Kidney epithelial cell (primary cell): ENCODE results near the gene TSPOAP1. TPM values are rescaled to one million over a fixed set of nuclear protein-coding genes. Genes with fewer than 3 reads are reported as not detected.

Experiments
- DNase-seq: peaks from one replicate; pipeline ENCODE4 v3.0.0-alpha.2; 2010; ENCODE audit warnings: low read depth
- H3K27me3 ChIP-seq: 2 replicates; pipeline ENCODE4 v1.6.0; 2011; ENCODE audit warnings: low read length; ENCODE audit not compliant: control insufficient read depth, insufficient read depth
- H3K36me3 ChIP-seq: 2 replicates; pipeline ENCODE4 v1.5.1; 2011; ENCODE audit warnings: low read length; ENCODE audit not compliant: control insufficient read depth, insufficient read depth
- H3K4me3 ChIP-seq: 2 replicates; pipeline ENCODE4 v1.5.1; 2011; ENCODE audit warnings: low read depth, mild to moderate bottlenecking, control low read depth, low read length
- total RNA-seq: library from RNA; depleted of rRNA; stranded (reverse); fragments of >200 nt; gene quantifications from 2 replicates; pipeline ENCODE4 v1.2.3, GENCODE V29; 2015
- TF ChIP-seq, protein P1 (sequence below): IDR thresholded peaks from 2 replicates; pipeline ENCODE4 v1.5.1; 2011; ENCODE audit warnings: mild to moderate bottlenecking, moderate library complexity, low read length, control low read depth, inconsistent platforms; ENCODE audit not compliant: insufficient read depth, poor library complexity, severe bottlenecking

TSPOAP1 gene
- total RNA-seq, 1 donor from 2014 or later: 9.4 TPM

DNA sequence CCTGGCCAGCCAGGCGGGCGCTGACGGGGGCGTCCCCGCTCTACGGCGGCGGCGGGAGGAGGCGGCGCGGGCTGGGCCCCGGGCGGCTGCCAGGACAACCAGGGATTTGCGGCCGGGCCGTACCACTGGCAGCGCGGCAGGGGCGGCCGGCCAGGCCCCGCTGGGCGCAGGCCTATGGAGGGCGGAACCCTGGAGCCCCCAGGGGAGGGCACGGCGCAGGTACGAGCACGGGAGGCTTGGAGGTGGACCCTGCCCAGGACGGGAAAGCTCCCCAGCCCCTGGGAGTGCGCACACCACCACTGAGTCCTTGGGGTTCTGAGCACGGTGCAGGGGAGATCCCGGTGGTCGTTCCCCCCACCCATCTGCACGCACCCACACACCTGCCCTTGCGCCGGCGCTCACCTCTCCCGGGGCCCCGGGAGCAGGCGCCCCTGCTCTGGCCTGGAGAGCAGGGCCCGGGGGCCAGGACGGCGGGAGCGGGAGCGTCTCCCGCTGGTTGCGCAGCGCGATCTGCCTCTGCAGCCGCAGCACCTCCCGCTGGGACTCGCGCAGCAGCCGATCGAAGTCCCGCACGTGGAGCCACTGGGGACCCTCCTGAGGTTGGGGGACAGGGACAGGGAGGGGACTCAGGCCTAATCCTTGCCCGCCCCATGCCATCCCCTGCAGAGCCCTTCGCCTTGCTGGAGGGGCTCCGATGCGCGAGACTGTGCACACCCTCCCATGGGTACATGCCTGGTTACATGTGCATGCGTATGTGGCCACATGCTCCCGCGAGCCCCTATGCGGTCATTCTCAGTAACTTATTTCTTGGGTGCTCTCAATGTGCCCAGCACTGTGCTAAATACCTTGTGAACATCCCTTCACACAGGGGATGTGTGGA is 3.9 kb downstream of the TSPOAP1 start:
- peaks cover 34% of the 10 kb centered on the region for H3K27me3 ChIP-seq
- no peak for DNase-seq

GRCh38 chr17:58324056-58324408 is 4.6 kb downstream of the TSPOAP1 start:
- DNase-seq: no peak
- TF ChIP-seq, protein P1, sequence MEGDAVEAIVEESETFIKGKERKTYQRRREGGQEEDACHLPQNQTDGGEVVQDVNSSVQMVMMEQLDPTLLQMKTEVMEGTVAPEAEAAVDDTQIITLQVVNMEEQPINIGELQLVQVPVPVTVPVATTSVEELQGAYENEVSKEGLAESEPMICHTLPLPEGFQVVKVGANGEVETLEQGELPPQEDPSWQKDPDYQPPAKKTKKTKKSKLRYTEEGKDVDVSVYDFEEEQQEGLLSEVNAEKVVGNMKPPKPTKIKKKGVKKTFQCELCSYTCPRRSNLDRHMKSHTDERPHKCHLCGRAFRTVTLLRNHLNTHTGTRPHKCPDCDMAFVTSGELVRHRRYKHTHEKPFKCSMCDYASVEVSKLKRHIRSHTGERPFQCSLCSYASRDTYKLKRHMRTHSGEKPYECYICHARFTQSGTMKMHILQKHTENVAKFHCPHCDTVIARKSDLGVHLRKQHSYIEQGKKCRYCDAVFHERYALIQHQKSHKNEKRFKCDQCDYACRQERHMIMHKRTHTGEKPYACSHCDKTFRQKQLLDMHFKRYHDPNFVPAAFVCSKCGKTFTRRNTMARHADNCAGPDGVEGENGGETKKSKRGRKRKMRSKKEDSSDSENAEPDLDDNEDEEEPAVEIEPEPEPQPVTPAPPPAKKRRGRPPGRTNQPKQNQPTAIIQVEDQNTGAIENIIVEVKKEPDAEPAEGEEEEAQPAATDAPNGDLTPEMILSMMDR: no peak
- H3K36me3 ChIP-seq: no peaks in the 10 kb centered on the region
- peak overlapping the region; percentile 59 for H3K4me3 ChIP-seq
- H3K27me3 ChIP-seq: peaks cover 34% of the 10 kb centered on the region

More for the DNA sequence above, 3.9 kb downstream of the TSPOAP1 start:
- Histone ChIP-seq H3K36me3 (no peaks in the 10 kb centered on the region), H3K4me3 (peak overlapping the region; percentile 59)
- TF ChIP-seq, protein P1: no peak

DNA sequence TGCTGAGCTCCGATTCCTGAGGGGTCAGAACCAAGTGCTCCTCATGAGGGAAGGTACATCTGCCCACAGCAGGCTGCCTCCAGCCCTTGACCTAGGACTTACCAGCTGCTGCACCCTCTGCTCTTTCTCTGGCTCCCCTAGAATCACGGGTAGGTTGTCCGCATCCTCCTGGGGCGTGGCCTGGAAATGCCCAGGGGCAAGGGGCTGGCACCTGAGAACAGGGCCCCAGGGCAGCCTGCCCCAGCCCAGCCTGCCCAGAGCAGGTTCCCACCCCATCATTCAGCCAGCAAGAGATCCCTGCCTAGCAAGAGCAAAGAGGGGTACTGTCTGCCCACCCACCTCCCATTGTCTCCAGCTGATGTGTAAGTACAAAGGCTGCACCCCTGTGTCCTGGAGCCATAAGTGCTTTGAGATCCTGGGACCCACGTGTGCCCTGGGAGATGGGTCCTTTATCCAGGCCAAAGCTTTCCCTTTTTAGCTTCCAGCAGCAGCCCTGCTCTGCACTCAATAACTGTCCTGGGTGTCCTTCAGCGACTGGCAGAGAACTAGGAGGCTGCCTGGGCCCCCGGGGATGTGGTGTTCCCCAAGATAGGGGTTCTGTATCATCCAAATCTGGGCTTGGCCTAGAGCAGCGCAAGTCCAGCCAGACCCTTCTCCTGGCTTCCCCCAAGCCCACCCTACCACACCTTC is 5.1 kb downstream of the TSPOAP1 start:
- no peak for DNase-seq
- TF ChIP-seq, protein P1: no peak
- H3K27me3 ChIP-seq: peaks cover 31% of the 10 kb centered on the region
- no peaks in the 10 kb centered on the region for H3K36me3 ChIP-seq
- H3K4me3 ChIP-seq: peak overlapping the region; percentile 59

DNA sequence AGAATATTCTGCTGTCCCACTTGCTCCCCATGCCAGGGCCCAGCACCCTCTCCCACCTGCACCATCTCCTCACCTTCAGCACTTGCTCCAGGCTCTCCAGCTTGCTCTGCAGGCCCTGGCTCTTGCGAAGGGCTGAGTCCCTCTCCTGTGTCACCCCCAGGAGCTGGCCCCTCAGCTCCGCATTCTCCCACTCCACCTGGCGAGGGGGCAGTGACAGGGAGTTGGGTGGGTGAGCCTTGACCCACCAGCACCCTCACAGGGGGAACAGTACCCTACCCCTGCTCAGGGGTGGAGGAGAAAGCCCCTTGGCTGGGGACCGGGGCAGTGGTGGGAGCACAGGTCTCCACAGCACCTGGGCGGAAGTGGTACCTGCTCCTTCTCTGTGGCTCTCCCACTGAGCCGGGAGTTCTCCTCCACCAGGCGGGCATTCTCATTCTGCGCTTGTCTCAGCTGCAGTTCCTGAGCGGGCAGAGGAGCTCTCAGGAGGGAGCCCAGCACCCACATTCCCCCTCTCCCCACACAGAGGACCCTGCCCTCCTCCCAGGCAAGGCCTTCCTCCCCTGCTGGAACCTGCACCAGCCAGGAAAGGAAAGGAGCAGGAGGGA is 5.9 kb downstream of the TSPOAP1 start:
- DNase-seq: no peak

DNA sequence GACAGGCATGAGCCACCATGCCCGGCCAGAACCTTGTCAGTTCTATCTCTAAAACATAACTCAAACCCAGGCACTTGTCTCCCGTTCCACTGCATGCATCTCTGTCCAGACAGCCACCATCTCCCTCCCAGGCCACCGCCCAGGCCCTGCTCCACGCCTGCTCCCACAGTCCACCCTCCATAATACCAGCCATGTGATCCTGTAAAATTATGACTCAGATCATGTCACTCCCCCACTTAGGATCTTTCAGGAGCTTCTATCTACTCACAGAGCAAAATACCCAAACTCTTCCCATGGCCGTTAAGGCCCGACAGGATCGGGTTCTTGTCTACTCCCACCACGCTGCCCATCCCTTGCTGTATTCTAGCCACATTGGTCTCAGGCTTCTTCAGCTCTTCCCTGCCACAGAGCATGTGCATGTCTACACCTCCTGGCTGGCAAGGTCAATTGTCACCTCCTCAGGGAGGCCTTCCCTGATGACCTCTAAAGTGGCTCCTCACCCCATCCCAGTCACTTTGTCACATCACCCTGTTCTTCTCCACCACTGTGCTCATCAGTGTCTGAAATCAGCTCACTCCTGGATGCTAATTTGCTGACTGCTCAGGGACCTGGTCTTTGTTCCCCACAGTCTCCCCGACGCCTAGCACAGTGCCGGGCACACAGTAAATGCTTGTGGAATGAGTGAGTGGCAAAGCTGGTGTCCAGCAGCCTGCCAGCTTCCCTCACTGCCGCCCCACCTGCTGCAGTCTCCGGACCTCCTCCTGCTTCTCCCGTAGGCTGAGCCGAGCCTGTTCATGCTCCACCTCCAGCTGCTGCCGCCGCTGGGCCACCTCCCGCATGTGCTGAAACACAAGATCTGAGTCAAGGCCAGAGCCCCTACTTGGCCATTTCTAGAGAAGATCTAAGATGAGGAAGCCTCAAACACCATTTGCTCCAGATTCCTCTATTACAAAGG is 6.7 kb downstream of the TSPOAP1 start:
- no peak for DNase-seq
- Histone ChIP-seq H3K36me3 (no peaks in the 10 kb centered on the region), H3K27me3 (peaks cover 18% of the 10 kb centered on the region), H3K4me3 (no peak overlapping the region)
- TF ChIP-seq, protein P1: no peak

More for the DNA sequence above, 5.9 kb downstream of the TSPOAP1 start:
- no peak overlapping the region for H3K4me3 ChIP-seq
- TF ChIP-seq, protein P1: no peak
- peaks cover 23% of the 10 kb centered on the region for H3K27me3 ChIP-seq
- no peaks in the 10 kb centered on the region for H3K36me3 ChIP-seq
